HCT116 (cell line): ENCODE measurements around the gene PLCL2. TPM values are rescaled to one million over a fixed set of nuclear protein-coding genes. Genes with fewer than 3 reads are reported as not detected.

Experiments
- ATAC-seq: fragments of 200-7000 bp; cut with Tn5 transposase; 2 replicates; pipeline ENCODE4 v1.9.1; 2020; ENCODE audit warnings: mild to moderate bottlenecking, moderate library complexity
- BruUV-seq: library from RNA; stranded (reverse); fragments of 400-500 nt; replicated peaks from 2 replicates; lab custom pipeline; 2021; lab: Mats Ljungman, UMichigan
- CTCF ChIA-PET: fragments of 300-600 bp; sonication (Branson Sonifier 250); formaldehyde crosslinking; loops from one replicate; lab custom pipeline; 2021; ENCODE audit warnings: antibody characterized with exemption; lab: Charles Lee
- POLR2A ChIA-PET: fragments of 300-600, 350-600 bp; sonication (Branson Sonifier 250); formaldehyde crosslinking; loops from one replicate; lab custom pipeline; 2021; ENCODE audit warnings: antibody characterized with exemption; lab: Charles Lee
- RAD21 ChIA-PET, 2 experiments: fragments of 300-600 bp; sonication (Branson Sonifier 250); formaldehyde crosslinking; loops; one replicate each; lab custom pipeline; 2023; ENCODE audit warnings: low total read pairs in 2 of 2; ENCODE audit not compliant: uncharacterized antibody in 2 of 2, unreplicated experiment in 2 of 2, low non-redundant PET in 1 of 2; lab: Charles Lee
- DNase-seq: peaks from one replicate; pipeline ENCODE4 v3.0.0-alpha.2; 2010; ENCODE audit warnings: low read depth, low spot score
- H2AFZ ChIP-seq: fragments of 200-600 bp; shearing (Covaris generic), sonication (generic); 2 replicates; pipeline ENCODE4 v1.6.1; 2017; ENCODE audit warnings: low read depth, mixed run types, mixed read lengths, antibody characterized with exemption, low read length; ENCODE audit not compliant: poor library complexity, severe bottlenecking
- H3K27ac ChIP-seq: 2 replicates; pipeline ENCODE4 v1.5.1; 2012; ENCODE audit warnings: low read depth, low read length
- H3K27me3 ChIP-seq: fragments of 200-600 bp; sonication (generic); 2 replicates; pipeline ENCODE4 v1.6.1; 2016; ENCODE audit warnings: mixed run types, low read length, mixed read lengths; ENCODE audit not compliant: insufficient read depth
- H3K36me3 ChIP-seq, 2 experiments: fragments of 200-500 bp in 1 of 2; fragments of 200-600 bp in 1 of 2; sonication (Bioruptor generic) in 1 of 2; sonication (generic) in 1 of 2; 2 replicates each; pipeline versions ENCODE4 v1.5.1 to v1.6.1; 2014 to 2016; ENCODE audit warnings: low read length in 2 of 2, inconsistent platforms in 1 of 2, mixed read lengths in 1 of 2, mixed run types in 1 of 2; ENCODE audit not compliant: insufficient read depth in 2 of 2, control insufficient read depth in 1 of 2
- H3K4me1 ChIP-seq, 2 experiments: fragments of 200-600 bp in 1 of 2; sonication (generic) in 1 of 2; 2 replicates each; pipeline versions ENCODE4 v1.5.1 to v1.6.1; 2012 to 2017; ENCODE audit warnings: low read length in 2 of 2, inconsistent platforms in 1 of 2, mild to moderate bottlenecking in 1 of 2, mixed read lengths in 1 of 2, mixed run types in 1 of 2, moderate library complexity in 1 of 2; ENCODE audit not compliant: insufficient read depth in 2 of 2, control insufficient read depth in 1 of 2
- H3K4me2 ChIP-seq: fragments of 200-600 bp; sonication (generic); 2 replicates; pipeline ENCODE4 v1.6.1; 2017; ENCODE audit warnings: mixed run types, low read length, mixed read lengths
- H3K4me3 ChIP-seq, 2 experiments: fragments of 200-600 bp in 1 of 2; sonication (generic) in 1 of 2; replicated peaks in 1 of 2; 2 replicates each; pipeline ENCODE4 v1.5.1; 2011 to 2016; ENCODE audit warnings: low read length in 2 of 2, control low read depth in 1 of 2, low read depth in 1 of 2, mild to moderate bottlenecking in 1 of 2, mixed read lengths in 1 of 2, mixed run types in 1 of 2
- H3K79me2 ChIP-seq: fragments of 200-600 bp; sonication (generic); 2 replicates; pipeline ENCODE4 v1.6.1; 2017; ENCODE audit warnings: mild to moderate bottlenecking, mixed run types, low read length, moderate library complexity, mixed read lengths; ENCODE audit not compliant: insufficient read depth
- H3K9ac ChIP-seq: fragments of 200-600 bp; sonication (generic); 2 replicates; pipeline ENCODE4 v1.6.1; 2016; ENCODE audit warnings: low read length, mixed read lengths
- H3K9me2 ChIP-seq: fragments of 200-600 bp; sonication (generic), shearing (Covaris generic); 2 replicates; pipeline ENCODE4 v1.6.1; 2017; ENCODE audit warnings: mixed run types, mild to moderate bottlenecking, moderate library complexity; ENCODE audit not compliant: insufficient read depth
- H3K9me3 ChIP-seq, 2 experiments: fragments of 200-500 bp in 1 of 2; fragments of 200-600 bp in 1 of 2; sonication (Bioruptor generic) in 1 of 2; sonication (generic) in 1 of 2; 2 replicates each; pipeline ENCODE4 v1.6.1; 2014 to 2017; ENCODE audit warnings: low read length in 2 of 2, mixed read lengths in 2 of 2, inconsistent platforms in 1 of 2, low read depth in 1 of 2, mild to moderate bottlenecking in 1 of 2, mixed run types in 1 of 2, moderate library complexity in 1 of 2; ENCODE audit not compliant: control insufficient read depth in 1 of 2, insufficient read depth in 1 of 2
- H4K20me1 ChIP-seq: fragments of 200-600 bp; sonication (generic), shearing (Covaris generic); 2 replicates; pipeline ENCODE4 v1.6.1; 2017; ENCODE audit warnings: mixed run types, mild to moderate bottlenecking, moderate library complexity; ENCODE audit not compliant: insufficient read depth
- CBX3 ChIP-seq: IDR thresholded peaks from 2 replicates; pipeline ENCODE4 v1.6.1; 2012; ENCODE audit warnings: low read depth
- CTCF ChIP-seq, 3 experiments: fragments of 200-600 bp in 1 of 3; sonication (generic) in 1 of 3; IDR thresholded peaks in 2 of 3; conservative IDR thresholded peaks in 1 of 3; 2 replicates each; pipeline ENCODE4 v1.5.1; 2012 to 2017; ENCODE audit warnings: low read depth in 2 of 3, low read length in 2 of 3, antibody characterized with exemption in 1 of 3, borderline replicate concordance in 1 of 3, control low read depth in 1 of 3, mild to moderate bottlenecking in 1 of 3, mixed read lengths in 1 of 3, mixed run types in 1 of 3, moderate library complexity in 1 of 3; ENCODE audit not compliant: insufficient read depth in 1 of 3
- EGR1 ChIP-seq: IDR thresholded peaks from 2 replicates; pipeline ENCODE4 v1.6.1; 2012; ENCODE audit warnings: low read depth
- ELF1 ChIP-seq: IDR thresholded peaks from 2 replicates; pipeline ENCODE4 v1.6.1; 2012; ENCODE audit warnings: low read depth, borderline replicate concordance
- EZH2 ChIP-seq: fragments of 200-600 bp; sonication (generic); IDR thresholded peaks from 2 replicates; pipeline ENCODE4 v1.6.1; 2017; ENCODE audit warnings: antibody characterized with exemption, mixed run types
- FOSL1 ChIP-seq: IDR thresholded peaks from 2 replicates; pipeline ENCODE4 v1.6.1; 2012; ENCODE audit warnings: low read depth
- JUND ChIP-seq: IDR thresholded peaks from 2 replicates; pipeline ENCODE4 v1.6.1; 2012
- POLR2A ChIP-seq: IDR thresholded peaks from 2 replicates; pipeline ENCODE4 v1.7.0; 2011; ENCODE audit warnings: borderline replicate concordance; ENCODE audit not compliant: insufficient read depth, insufficient read length; ENCODE audit errors: extremely low read depth
- POLR2AphosphoS5 ChIP-seq: IDR thresholded peaks from 2 replicates; pipeline ENCODE4 v1.6.1; 2011; ENCODE audit warnings: mild to moderate bottlenecking, low read depth, low read length, moderate library complexity
- REST ChIP-seq: IDR thresholded peaks from 2 replicates; pipeline ENCODE4 v1.6.1; 2012; ENCODE audit warnings: low read depth
- SP1 ChIP-seq: IDR thresholded peaks from 2 replicates; pipeline ENCODE4 v1.6.1; 2012; ENCODE audit warnings: low read depth
- TCF7L2 ChIP-seq: IDR thresholded peaks from 2 replicates; pipeline ENCODE4 v1.7.0; 2011; ENCODE audit warnings: borderline replicate concordance, inconsistent platforms; ENCODE audit not compliant: insufficient read depth, insufficient read length; ENCODE audit errors: extremely low read depth
- YY1 ChIP-seq: IDR thresholded peaks from 2 replicates; pipeline ENCODE4 v1.6.1; 2011; ENCODE audit warnings: low read length, low read depth, moderate library complexity, mild to moderate bottlenecking; ENCODE audit not compliant: insufficient replicate concordance; ENCODE audit errors: extremely low read depth
- ZBTB33 ChIP-seq: IDR thresholded peaks from 2 replicates; pipeline ENCODE4 v1.6.1; 2011; ENCODE audit warnings: mild to moderate bottlenecking, low read length, moderate library complexity; ENCODE audit not compliant: insufficient replicate concordance; ENCODE audit errors: extremely low read depth
- ZFX ChIP-seq: fragments of 450-650 bp; IDR thresholded peaks from 2 replicates; pipeline ENCODE4 v1.6.1; 2017
- ZNF274 ChIP-seq: fragments of 200-500 bp; sonication (Bioruptor generic); IDR thresholded peaks from 2 replicates; pipeline ENCODE4 v1.6.1; 2014; ENCODE audit warnings: mild to moderate bottlenecking, low read depth, low read length, inconsistent platforms
- intact Hi-C: fragments of 100-400 bp; cut with micrococcal nuclease; formaldehyde crosslinking; loops from 2 replicates; pipeline ENCODE4 v1.10.0; 2022
- total RNA-seq: library from RNA; stranded (reverse); gene quantifications from one replicate; pipeline ENCODE4 v1.2.1, GENCODE V29; 2021; ENCODE audit not compliant: unreplicated experiment
- TF ChIP-seq, protein P1 (sequence below): IDR thresholded peaks from 2 replicates; pipeline ENCODE4 v1.6.1; 2012
- TF ChIP-seq, protein P2 (sequence below): IDR thresholded peaks from 2 replicates; pipeline ENCODE4 v1.6.1; 2012

PLCL2 gene
- total RNA-seq, 1 experiment from 2014 or later, result 2.2 TPM

GRCh38 chr3:16890597-16891333, 6.0 kb downstream of the PLCL2 start:
- RAD21 ChIA-PET, result no interaction called here

More at GRCh38 chr3:16890597-16891333, 6.0 kb downstream of the PLCL2 start:
- no peak overlapping the region for H3K4me3 ChIP-seq
- H3K9me3 ChIP-seq, result no peaks in the 10 kb centered on the region
- H3K4me2 ChIP-seq, result no peak overlapping the region
- peaks cover 0 to 5% of the 10 kb centered on the region in 2 experiments; a peak in 2 of 4 replicates for H3K4me1 ChIP-seq
- H3K9me2 ChIP-seq, result no peaks in the 10 kb centered on the region
- H3K9ac ChIP-seq, result no peak overlapping the region
- H3K79me2 ChIP-seq, result no peaks in the 10 kb centered on the region
- H2AFZ ChIP-seq, result no peak overlapping the region
- H3K36me3 ChIP-seq, result no peaks in the 10 kb centered on the region
- CTCF ChIA-PET, result no interaction called here
- intact Hi-C loops, result no loop called here
- no peak overlapping the region for H3K27ac ChIP-seq
- POLR2A ChIA-PET, result no interaction called here
- ATAC-seq (no peak), DNase-seq (no peak)
- BruUV-seq, result no TSS peak
- H3K27me3 ChIP-seq, result no peaks in the 10 kb centered on the region
- H4K20me1 ChIP-seq, result no peaks in the 10 kb centered on the region
- TF ChIP-seq, protein P1, sequence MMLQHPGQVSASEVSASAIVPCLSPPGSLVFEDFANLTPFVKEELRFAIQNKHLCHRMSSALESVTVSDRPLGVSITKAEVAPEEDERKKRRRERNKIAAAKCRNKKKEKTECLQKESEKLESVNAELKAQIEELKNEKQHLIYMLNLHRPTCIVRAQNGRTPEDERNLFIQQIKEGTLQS, result no peak
- no peak for TF ChIP-seq EZH2
- no peak for TF ChIP-seq ZNF274
- no peak for TF ChIP-seq REST
- TF ChIP-seq ZFX, result no peak
- no peak for TF ChIP-seq SP1
- TF ChIP-seq ZBTB33, result no peak
- no peak for TF ChIP-seq CTCF (IDR thresholded peaks at IDR 0.05 in 2 of 3, conservative IDR thresholded peaks at IDR 0.05 in 1 of 3; ENCODE audit: borderline replicate concordance in 1 of 3, insufficient read depth in 1 of 3, low read depth in 2 of 3, low read length in 2 of 3)
- no peak for TF ChIP-seq YY1
- no peak for TF ChIP-seq EGR1
- no peak for TF ChIP-seq POLR2AphosphoS5
- no peak for TF ChIP-seq JUND
- TF ChIP-seq POLR2A, result no peak
- no peak for TF ChIP-seq ELF1
- TF ChIP-seq CBX3, result no peak
- TF ChIP-seq FOSL1, result no peak
- TF ChIP-seq TCF7L2, result no peak
- TF ChIP-seq, protein P2, sequence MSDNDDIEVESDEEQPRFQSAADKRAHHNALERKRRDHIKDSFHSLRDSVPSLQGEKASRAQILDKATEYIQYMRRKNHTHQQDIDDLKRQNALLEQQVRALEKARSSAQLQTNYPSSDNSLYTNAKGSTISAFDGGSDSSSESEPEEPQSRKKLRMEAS, result no peak
